GM21423 (cell line): Measurements from ENCODE around the gene NUBPL.
A peak's percentile ranks its signal among the peaks of the same experiment; 100 is the strongest.
"Not testable (repeated sequence)": the region's sequence is repeated elsewhere in the genome, so short reads cannot be mapped to it uniquely, and the experiment has no call there.

ENCODE experiments used
- ATAC-seq: cut with Tn5 transposase; IDR thresholded peaks from one replicate; pipeline ENCODE4 v1.9.1; 2021; ENCODE audit warnings: mild to moderate bottlenecking, moderate library complexity; ENCODE audit not compliant: unreplicated experiment

The NUBPL gene

DNA sequence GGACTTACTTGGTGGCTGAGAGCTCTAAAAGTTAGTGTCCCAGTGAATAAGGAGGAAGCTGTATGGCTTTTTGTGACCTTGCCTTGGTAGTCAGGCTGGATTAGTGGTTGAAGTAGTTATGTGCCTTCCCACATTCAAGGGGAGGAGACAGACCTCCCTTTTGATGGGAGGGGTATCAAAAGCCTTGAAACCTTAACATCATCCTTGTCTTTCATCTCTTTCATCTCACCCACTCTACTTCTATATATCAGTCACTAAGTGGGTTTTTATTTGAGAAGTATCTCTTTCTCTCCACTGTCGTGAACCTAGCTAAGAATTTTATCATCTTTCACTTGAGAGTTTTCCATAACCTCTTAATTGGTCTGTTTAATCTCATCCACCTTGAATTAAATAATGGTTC is 15.7 kb downstream of the NUBPL start:
- no peak for ATAC-seq

DNA sequence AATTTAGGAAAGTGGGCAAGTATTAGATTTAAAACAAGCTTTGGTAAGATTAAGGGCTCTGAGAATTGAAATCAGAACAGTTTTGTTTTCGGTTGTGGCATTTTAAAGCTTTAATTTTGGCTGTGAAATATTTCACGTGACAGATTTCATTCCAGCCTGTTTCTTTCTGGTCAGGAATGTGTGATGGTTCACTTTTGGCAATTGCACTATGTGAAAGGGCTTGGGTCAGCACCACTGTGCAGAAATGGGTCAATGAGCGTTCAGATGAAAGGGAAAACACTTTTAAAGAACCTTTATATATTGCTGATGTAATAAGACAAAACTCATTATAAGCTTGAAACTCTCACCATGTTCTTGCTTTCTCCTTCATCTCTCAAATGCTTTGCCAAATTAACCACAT is 17.1 kb downstream of the NUBPL start:
- ATAC-seq, result no peak

DNA sequence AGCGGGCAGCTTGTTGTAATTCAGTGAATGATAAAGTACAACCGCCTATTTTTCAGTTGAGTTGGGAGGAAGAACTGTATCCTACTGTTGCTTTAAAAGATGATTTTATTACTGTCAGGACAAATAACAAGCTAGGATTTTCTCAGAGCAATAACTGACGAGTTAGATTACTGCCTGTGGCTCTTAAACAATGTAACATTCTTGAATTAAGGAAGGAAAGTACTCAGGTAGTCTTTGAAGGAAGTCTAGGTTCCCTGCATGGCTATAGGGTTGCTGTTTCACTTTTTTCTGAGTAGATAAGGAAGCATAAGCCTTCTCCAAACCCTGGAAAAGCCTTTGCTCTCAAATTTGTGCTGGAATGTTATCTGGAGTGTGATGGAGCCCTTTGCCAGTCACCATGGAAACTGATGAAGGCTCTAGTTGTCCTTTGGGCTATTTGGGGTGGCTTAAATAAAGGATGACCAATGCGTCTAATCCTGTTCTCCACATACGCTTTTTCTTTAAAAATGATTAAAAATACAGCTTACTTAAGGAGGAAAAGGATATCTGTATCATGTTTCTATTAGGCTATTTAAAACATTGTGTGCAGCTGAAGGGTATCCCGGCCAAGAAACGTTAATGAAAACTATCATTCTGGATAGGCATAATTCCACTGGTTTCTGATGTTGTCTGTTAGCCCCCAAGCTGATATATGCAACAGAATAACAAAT is 17.7 kb downstream of the NUBPL start:
- ATAC-seq, result no peak

DNA sequence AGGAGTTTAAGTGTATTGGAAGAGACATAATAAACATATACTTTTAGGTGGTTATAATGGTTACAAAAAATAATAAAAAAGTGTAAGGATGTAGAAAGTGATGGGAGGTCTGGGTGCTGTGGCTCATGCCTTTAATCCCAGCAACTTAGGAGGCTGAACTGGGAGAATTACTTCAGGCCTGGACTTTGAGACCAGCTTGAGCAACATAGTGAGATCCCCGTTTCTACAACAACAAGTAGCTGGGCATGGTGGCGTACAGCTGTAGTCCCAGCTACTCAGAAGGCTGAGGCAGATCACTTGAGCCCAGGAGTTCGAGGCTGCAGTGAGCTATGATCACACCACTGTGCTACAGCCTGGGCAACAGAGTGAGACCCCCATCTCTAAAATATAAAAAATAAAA is 19.0 kb downstream of the NUBPL start:
- no peak for ATAC-seq

DNA sequence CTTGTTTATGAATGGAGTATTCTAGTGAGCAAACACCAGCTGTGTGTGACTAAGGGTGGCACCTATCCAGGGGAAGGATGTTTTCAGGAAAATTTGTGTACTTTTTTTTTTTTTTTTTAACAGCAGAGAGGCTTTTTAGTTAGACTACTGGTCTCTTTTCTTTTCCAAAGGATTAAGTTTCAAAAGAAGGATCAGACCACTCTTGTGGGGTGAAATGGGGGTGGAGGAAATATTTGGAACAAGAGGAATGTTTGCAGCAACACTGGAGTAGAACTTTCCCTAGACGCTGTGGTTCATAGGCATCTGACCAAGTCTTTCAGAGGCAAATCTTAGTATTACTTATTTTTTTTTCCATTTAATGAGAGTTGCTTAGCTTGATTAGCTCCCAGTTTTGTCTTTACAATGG is 21.1 kb downstream of the NUBPL start:
- no peak for ATAC-seq

DNA sequence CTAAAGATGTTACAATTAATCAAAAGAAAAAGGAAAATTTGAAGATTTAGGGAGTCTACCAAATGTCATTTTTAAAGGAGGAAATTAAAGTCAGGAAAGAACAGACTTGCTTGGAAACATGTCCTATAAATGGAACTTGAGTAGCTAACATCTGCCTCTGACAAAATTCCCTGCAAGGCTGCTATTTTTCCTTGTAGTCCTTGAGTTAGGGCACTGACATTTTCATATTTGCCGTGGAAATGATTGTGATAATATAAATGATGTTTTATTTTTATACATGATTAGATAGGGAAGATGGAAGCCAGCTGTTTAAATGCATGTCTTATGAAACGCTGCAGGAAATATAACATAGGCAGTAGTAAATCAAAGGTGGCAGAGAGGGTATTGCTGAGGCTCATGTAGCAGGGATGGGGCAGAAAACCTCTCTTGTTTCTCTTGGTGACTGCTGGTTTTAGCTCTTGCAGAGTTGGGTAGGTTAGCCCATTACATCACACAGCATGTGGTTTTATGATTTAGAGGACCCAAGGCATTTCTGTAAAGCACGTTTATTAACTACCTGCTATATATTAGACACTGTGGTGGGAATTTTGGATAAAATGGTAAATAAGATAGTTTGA is 21.7 kb downstream of the NUBPL start:
- no peak for ATAC-seq

DNA sequence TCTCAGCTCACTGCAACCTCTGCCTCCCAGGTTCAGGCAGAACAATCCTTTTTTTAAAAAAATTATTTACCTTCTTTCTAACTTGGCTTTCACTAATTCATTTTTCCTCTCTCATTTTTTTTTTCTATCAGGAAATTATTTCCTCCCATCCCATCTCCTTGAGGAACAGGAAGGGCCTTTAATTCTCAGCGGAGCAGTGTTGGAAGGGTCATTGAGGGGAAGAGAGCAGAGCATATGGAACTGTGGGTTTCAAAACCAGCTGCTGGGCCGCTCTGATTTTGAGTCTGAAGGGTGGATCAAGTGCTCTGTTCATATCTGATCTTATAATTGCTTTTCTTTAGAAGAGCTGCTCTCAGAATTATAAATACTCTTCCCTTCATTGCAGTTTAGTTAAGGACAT is 29.0 kb downstream of the NUBPL start:
- no peak for ATAC-seq

DNA sequence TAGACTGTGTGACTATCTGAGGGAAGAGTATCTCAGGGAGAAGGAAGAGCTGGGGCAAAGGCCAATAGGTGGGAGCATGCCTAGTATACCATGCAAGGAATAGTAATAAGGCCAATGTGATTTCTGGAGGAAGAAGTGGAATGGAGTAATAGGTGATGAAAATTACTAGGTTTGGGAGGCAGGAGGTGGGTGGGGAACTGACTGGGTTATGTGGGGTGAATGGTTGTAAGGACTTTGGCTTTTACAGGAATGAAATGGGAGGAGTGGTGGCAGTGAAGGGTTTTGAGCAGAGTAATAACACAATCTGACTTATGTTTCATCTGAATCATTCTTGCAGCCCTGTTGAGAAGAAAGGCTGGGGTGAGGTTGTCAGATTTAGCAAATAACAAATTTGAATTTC is 30.9 kb downstream of the NUBPL start:
- ATAC-seq, result no peak

DNA sequence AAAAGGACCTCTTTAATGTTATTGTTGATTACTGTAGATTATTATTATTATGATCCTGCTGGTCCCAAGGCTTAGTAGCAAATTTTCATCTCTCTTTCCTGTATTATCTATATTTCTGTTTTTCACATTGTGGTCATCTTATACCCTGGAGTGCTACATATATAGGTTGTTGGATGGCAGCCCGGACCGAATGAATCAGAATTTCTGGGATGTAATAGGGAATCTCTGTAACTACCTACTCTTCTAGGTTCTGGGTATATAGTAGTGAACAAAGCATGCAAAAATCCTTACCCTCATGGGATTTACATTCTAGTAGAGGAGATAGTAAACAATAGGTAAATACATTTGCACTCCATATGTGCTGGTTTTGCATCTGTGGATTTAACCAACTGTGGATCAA is 31.4 kb downstream of the NUBPL start:
- ATAC-seq, result no peak

DNA sequence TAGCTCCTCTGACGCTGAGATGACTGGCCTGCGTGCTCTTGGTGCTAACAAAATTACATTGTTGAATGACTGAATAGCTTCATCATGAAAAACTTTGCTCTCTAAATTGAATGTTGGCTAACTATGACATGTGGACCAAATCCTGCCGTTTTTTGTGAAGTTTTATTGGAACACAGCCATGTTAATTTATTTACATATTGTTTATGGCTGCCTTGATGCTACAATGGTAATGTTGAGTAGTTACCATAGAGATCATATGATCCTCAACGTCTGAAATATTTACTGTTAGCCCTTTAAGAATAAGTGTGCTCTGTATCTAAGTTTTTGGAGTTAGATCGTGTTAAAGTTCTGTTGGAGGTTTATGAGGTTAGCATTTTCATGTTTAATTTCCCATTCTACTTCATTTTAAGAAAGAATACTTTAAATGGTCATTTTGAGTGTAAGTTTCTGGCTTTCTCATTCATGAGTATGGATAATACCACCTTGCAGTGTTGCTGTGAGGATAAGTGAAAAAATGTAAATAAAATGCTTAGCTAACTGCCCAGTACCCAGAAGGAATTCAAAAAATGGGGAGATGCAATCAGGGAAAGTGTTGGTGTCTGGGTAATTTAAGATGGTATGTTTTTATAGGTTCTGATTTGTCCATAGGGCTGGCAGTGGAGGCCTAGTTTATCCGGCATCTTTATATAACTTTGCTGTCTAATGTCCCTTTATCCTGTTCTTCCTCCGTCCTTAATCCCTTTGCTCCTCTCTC is 35.3 kb downstream of the NUBPL start:
- ATAC-seq, result no peak

DNA sequence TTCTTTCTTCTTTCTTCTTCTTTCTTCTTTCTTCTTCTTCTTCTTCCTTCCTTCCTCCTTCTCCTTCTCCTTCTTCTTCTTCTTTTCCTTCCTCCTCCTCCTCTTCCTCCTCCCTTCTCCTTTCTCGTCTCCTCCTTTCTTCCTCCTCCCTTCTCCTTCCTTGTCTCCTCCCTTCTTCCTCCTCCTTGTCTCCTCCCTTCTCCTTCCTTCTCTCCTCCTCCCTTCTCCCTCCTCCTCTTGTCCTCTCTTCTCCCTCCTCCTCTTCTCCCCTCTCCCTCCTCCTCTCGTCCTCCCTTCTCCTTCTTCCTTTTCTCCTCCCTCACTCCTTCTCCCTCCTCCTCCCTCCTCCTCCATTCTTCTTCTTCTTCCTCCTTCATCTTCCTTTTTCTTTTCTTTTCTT is 44.5 kb downstream of the NUBPL start:
- ATAC-seq, result no peak

DNA sequence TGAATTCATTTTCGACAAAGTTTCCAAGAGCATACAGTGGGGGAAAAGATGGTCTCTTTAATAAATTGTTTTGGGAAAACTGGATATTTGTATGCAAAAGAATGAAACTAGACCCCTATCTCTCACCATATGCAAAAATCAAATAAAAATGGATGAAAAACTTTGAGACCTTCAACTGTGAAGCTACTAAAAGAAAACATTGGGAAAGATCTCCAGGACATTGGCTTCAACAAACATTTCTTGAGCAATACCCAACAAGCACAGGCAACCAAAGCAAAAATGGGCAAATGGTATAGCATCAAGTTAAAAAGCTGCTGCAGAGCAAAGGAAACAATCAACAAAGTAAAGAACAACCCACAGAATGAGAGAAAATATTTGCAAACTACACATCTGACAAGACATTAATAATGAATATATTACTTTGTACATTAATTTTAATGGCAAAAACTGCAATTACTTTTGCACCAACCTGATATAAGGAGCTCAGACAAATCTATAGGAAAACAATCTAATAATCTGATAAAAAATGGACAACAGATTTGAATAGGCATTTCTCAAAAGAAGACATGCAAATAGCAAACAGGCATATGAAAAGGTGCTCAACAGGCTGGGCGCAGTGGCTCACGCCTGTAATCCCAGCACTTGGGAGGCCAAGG is 50.7 kb downstream of the NUBPL start:
- no peak for ATAC-seq

DNA sequence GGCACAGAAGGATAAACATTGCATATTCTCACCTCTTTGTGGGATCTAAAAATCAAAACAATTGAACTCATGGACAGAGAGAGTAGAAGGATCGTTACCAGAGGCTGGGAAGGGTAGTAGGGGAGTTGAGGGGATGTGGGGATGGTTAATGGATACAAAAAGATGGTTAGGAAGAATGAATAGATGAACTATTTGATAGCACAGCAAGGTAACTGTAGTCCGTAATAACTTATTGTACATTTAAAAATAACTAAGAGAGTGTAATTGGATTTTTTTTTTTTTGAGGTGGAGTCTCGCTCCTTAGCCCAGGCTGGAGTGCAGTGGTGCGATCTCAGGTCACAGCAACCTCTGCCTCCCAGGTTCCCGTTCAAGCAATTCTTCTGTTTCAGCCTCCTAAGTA is 52.0 kb downstream of the NUBPL start:
- ATAC-seq, result no peak

DNA sequence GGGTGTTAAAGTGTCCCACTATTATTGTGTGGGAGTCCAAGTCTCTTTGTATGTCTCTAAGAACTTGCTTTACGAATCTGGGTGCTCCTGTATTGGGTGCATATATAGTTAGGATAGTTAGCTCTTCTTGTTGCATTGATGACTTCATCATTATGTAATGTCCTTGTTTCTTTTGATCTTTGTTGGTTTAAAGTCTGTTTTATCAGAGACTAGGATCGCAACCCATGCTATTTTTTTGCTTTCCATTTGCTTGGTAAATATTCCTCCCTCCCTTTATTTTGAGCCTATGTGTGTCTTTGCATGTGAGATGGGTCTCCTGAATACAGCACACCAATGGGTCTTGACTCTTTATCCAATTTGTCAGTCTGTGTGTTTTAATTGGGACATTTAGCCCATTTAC is 57.7 kb downstream of the NUBPL start:
- ATAC-seq, result not testable (repeated sequence)

DNA sequence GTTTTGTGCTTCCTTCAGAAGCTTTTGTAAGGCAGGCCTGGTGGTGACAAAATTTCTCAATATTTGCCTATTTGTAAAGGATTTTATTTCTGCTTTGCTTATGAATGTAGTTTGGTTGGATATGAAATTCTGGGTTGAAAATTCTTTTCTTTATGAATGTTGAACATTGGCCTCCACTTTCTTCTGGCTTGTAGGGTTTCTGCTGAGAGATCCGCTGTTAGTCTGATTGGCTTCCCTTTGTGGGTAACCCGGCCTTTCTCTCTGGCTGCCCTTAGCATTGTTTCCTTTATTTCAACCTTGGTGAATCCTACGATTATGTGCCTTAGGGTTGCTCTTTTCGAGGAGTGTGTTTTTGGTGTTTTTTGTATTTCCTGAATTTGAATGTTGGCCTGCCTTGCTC is 58.2 kb downstream of the NUBPL start:
- ATAC-seq, result no peak

DNA sequence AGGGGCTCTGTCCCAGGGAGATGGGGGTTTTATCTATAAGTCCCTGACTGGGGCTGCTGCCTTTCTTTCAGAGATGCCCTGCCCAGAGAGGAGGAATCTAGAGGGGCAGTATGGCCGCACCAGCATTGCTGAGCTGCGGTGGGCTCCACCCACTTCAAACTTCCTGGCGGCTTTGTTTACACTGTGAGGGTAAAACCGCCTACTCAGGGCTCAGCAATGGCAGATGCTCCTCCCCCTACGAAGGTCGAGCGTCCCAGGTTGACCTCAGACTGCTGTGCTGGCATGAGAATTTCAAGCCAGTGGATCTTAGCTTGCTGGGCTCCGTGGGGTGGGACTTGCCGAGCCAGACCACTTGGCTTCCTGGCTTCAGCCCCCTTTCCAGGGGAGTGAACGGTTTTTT is 59.7 kb downstream of the NUBPL start:
- not testable (repeated sequence) for ATAC-seq

DNA sequence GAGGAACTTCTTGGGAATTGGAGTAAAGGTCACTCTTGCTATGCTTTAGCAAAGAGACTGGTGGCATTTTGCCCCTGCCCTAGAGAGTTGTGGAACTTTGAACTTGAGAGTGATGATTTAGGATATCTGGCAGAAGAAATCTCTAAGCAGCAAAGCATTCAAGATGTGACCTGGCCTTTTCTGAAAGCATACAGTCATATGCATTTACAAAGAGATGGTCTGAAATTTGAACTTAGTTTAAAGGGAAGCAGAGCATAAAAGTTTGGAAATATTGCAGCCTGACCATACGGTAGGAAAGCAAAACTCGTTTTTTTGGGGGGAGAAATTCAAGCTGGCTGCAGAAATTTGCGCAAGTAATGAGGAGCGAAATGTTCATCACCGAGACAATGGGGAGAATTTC is 60.9 kb downstream of the NUBPL start:
- ATAC-seq, result no peak

DNA sequence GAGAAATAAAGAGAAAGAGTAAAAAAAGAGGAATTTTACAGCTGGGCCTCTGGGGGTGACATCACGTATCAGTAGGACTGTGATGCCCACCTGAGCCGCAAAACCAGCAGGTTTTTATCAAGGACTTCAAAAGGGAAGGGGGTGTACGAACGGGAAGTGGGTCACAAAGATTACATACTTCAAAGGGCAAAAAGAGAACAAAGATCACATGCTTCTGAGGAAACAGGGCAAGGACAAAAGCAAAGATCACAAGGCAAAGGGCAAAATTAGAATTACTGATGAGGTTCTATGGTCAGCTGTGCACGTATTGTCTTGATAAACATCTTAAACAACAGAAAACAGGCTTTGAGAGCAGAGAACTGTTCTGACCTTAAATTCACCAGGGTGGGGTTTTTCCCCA is 91.7 kb downstream of the NUBPL start:
- ATAC-seq, result not testable (repeated sequence)

DNA sequence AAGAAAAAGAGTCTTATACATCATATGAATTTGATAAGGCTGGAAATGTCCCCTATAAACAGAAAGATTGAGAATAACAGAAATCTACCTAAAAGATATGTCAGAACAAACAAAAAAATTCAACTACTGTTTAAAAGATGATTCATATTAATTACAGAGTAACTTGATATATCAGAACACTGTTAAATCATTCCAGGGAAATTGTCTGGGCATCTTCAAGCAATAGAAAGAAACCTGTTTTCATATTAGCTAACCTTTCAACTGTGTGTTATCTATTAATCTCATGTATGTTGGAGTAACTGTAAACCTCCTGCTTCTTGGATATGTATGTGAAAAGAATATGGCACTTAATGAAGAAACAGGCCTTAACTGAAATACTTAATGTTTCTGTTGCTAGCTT is 96.7 kb downstream of the NUBPL start:
- no peak for ATAC-seq

DNA sequence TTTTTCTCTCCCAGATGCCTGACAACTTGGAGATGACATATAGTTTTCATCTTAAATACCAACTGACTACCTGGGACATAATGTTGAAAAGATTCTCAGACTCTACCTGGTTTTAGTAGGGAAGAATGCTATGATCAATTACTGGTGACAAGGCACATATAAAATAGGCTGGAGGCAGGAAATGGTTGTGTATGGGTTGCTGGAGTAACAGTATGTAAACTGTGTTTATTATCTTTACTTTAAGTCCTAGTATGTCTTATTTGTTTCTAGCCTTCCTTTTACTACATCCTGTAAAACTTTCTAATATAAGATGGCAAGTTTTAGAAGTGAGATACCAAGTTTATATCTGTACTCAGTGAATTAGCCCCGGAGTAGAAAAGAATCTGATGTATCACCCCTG is 98.1 kb downstream of the NUBPL start:
- ATAC-seq, result no peak

DNA sequence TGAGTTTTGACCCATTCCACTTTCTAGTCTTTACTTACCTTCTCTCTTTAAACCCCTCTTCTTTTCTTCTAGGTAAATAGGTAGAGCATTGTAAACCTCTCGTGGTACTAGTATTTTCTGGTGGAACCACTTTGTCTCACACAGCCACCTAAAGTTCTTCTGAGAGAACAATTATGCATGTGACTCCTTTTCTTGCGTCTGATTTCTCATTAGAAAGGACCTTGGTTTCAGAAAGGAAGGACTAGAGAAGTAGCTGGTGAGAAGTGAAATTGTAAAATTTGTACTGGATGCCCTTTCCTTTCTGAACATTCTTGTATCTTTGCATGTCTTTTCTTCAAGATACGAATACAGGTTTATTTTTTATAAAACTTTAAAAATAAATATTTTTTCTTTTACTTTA is 99.0 kb downstream of the NUBPL start:
- peak; percentile 48 for ATAC-seq

DNA sequence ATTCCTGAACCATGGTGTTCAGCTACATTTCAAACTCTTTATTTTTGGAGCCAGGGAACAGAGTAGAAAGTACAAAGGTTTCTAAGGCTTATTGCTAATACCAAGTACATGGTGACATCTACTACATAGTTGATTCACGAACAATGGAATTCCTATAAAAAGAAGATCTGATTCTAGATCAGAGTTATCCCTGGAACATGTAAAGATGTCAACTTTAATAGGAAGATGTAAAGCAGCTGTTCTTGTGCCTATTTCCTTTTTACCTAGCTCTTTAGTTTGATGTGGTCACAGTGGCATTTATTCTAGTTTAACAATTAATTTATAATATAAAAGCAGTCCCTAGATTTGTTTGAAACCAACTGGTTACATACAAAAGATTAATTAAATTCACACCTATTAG is 99.5 kb downstream of the NUBPL start:
- ATAC-seq, result no peak
